ENCODE measurements around the gene WNT10A.

Gene WNT10A

GRCh38 chr2:218858138-218858445 lies 22.6 kb upstream of the WNT10A start:
- DNase-seq = no peak

GRCh38 chr2:218858671-218859555 lies 21.7 kb upstream of the WNT10A start:
- DNase-seq = no peak

- no peak for DNase-seq
These were observed 21.1 kb upstream of the WNT10A start, which contains the start of gene WNT6 for GRCh38 chr2:218859556-218859987. WNT6 (plus strand) TSS chr2:218859805; CDS start chr2:218860038, 233 bp downstream.

DNA sequence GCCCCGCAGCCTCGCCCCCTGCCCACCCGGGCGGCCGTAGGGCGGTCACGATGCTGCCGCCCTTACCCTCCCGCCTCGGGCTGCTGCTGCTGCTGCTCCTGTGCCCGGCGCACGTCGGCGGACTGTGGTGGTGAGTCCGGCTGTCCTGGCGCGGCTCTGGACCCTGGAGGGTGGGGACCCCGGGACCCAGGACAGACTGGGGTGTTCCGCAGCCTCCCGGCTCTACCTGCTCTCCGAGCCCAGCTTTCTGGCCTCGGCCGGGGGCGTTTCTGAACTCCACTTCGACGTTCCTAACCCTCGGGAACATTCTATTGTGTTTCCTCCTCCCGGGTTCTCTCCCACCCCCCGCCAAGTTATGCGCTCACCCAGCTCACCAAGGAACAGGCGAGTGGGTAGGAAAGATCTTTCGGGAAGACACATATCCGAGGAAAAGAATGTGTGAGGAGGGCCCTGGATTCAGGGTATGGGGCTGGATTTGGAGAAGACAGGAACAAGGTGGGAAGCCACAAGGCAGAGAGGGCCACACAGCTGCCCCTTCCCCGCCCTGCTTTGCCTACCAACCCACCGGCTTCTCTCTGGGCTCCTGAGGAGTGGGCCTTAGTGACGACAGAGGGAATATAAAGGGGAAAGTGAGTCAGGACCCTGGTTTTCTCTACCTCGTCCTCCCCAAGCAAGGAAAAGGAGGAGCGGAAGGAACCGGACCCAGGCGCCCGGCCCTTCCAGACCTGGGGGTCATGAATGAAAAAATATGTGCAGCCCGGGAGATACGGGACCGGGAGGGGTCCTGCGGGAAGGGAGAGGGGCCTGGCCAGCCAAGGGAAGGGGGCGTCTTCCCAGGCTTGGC lies 20.4 kb upstream of the WNT10A start:
- no peak for DNase-seq

GRCh38 chr2:218860950-218861381 lies 19.7 kb upstream of the WNT10A start:
- DNase-seq = no peak

DNA sequence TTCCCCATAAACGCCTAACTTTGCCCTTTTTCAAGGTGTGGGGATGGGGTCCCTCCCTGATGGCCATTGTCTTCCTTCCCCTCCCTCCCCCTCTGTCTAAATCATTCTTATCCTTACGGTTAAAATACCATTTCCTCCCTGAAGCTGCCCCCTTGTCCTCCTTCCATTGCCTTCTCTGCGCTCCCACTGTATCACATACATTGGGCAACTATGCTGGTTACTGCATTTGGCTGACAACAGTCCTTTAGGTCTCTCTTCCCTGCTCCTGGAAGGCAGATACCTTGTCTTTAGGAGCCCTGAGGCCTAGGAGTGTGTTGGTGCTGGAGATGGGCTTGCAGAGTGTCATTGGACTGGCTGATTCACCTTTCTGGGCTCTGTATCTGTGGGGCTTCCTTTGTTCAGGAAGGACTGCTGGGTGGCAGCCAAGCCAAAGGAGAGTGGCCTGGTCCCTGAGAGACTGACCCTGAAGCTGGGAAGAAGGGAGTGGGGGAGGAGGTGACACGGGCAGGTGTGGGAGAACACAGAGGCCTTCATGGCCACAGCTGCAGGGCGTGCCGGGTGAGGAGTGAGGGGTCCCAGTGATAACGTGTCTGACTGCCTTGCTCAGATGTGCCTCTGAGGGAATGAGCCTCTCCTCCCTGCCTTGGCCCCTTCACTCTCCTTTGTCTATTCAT lies 18.9 kb upstream of the WNT10A start:
- DNase-seq = no peak

- no peak for DNase-seq
These were observed 17.6 kb upstream of the WNT10A start for GRCh38 chr2:218863021-218863520.

DNA sequence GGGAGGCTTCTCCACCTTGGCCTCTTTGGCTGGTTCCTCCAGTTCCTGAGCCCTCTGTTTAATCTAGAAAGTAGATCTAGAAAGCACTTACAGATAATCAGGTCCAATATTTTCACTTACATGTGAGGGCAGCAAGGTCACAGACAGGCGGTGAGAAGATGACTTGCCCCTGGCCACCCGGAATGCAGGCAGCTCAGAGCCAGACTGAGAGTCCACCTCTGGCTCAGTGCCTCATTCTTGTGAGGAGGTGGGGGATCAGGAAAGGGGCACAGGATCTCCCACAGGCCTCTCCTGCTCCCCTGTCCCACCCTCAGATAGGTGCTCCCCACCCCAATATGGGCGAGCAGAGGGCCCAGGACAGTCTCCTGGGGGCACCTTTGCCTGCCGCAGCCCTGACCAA lies 15.3 kb upstream of the WNT10A start:
- DNase-seq = no peak

GRCh38 chr2:218865999-218866398 lies 14.7 kb upstream of the WNT10A start:
- DNase-seq = no peak

DNA sequence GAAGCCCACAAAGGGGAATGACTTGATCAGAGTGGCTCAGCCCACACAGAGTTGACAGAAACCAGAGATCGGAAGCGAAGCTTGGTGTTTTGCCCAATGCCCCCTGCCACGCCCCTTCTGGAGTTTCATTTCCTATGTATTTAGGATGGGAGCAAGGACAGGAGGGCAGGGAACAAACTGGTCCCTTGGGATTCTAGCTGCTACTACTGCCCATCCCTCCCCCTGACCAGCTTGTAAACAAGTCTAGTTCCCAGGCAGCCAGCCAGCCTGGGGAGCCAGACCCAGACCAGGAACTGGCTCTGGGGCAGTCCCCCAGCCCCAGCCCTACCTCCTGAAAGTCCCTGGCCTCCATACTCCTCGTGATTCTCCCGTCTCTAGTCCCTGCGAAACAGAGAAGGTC lies 12.8 kb upstream of the WNT10A start:
- DNase-seq = peak; percentile 49

- no peak for DNase-seq
These were observed 11.6 kb upstream of the WNT10A start for GRCh38 chr2:218869064-218869463.

- no peak for DNase-seq
These were observed 9.7 kb upstream of the WNT10A start for GRCh38 chr2:218870984-218871344.

- DNase-seq = no peak
These were observed 9.0 kb upstream of the WNT10A start for GRCh38 chr2:218871345-218872302.

DNA sequence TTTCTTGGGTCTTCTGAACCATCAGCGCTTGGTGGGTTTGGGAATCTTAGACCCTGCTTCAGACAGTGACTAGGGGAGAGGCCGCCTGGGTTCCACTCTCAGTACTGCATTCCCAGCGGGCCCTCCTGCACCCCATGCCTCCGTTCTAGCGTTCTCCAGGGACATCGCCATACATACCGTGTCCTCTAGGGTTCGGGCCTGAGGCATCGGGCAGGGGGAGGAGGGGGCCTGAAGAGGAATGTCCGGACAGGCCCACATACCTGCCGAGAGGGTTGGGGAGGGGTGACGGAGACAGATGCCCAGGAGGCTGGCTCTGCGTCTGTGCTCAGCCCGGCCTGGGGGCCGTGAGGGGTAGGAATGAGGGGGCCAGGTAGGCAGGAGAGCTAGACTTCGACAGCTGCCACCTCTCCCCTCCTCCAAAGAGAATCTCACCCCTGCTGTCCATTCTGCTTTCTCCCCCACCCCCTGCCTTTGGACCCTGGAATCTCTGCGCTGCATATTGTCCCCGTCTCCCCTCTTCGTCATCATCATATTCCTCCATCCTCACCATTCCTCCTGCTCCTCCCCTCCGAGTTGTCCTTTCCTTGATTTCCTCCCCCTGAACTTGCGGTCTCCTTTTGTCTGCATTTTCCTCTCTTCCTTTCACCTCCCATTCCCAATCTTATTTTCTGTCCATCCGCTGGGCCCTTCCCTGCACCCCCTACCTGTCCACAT lies 7.8 kb upstream of the WNT10A start:
- DNase-seq = no peak

DNA sequence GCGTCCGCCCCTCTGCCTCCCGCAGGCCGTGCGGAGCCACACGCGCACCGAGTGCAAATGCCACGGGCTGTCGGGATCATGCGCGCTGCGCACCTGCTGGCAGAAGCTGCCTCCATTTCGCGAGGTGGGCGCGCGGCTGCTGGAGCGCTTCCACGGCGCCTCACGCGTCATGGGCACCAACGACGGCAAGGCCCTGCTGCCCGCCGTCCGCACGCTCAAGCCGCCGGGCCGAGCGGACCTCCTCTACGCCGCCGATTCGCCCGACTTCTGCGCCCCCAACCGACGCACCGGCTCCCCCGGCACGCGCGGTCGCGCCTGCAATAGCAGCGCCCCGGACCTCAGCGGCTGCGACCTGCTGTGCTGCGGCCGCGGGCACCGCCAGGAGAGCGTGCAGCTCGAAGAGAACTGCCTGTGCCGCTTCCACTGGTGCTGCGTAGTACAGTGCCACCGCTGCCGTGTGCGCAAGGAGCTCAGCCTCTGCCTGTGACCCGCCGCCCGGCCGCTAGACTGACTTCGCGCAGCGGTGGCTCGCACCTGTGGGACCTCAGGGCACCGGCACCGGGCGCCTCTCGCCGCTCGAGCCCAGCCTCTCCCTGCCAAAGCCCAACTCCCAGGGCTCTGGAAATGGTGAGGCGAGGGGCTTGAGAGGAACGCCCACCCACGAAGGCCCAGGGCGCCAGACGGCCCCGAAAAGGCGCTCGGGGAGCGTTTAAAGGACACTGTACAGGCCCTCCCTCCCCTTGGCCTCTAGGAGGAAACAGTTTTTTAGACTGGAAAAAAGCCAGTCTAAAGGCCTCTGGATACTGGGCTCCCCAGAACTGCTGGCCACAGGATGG lies 7.1 kb upstream of the WNT10A start:
- DNase-seq = no peak

DNA sequence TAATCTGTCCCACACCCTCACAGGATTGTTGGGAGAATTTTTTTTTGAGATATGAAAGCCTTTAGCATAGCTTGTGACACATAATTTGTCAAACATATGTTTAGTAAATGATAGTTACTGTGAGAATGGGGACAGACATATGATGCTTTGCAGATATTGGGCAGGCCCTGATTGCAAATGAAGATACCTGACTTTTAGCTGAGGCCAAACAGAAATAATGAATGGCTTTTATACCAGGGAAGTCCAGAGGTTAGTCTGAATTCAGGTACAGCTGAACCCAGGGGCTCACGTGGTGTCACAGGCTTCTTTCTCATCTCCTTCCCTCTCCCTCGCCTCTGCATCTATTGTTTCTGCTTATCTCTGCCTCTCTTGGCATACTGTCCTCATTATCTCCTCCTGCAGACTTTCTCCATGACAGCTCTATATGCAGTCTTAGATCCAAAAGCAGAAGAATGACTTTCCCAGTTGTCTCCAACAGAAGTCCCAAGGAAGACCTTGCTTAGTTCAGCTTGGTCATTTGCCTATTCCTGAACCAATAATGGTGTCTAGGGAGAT lies 4.9 kb upstream of the WNT10A start:
- DNase-seq = no peak

DNA sequence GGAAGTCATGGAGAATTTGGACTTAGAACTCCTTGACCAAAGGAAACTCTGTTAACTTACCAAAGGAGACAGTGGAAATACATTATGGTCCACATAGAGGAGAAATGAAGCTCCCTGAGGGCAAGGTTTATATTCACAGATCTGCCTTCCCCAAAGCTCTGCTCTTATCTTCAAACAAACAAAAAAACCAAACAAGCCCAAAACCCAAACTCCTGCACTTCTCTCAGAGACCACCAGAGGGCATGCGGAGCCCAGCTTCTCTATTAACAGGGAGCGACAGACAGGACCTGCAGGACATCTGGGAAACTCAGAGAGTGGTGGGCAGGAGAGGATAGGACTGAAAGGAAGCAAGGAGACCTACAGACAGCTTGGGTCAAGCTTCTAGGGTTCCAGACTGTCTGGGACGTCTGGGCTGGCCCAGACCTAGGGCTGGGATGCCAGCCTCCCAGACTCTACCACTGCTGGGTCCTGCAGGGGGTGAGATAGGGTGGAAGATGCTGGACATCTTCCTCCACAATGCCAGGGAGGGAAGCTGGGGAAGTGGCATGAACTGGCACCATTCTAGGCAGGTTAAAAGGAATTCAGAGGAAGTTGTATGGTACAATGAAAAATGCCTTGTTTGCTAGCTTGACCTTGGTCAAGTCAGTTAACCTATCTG lies 4.0 kb upstream of the WNT10A start:
- peak; percentile 74 for DNase-seq

DNA sequence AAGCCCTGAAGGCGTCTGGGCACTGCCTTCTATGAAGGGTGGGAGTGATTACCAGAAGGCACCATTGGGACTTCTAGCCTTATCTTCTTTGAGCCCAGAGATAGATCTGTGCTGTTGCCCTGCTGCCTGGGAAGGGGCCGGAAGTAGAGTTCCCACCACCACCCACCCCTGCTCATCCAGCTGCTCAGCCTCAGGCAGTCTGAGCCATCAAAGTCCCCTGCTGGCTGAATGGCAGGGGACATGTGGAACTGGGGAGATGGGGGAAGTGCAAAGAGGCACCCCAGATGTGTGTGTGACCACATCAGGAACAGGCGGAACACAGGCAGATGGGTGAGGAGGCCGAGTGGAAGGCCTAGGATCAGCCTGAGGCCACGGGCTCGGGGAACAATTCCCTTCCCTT lies 3.3 kb upstream of the WNT10A start:
- DNase-seq = no peak

- DNase-seq = no peak
These were observed 2.8 kb upstream of the WNT10A start for GRCh38 chr2:218877891-218878290.

- DNase-seq = no peak
These were observed 2.2 kb upstream of the WNT10A start for GRCh38 chr2:218878486-218878885.

All from suppressor macrophage treated with lipopolysaccharide for 4 hours (primary cell).